ENCODE measurements around the gene LILRB1.
"Not testable (repeated sequence)": the region's sequence is repeated elsewhere in the genome, so short reads cannot be mapped to it uniquely, and the experiment has no call there.

Gene LILRB1

GRCh38 chr19:54630262-54630661, at the start of gene LILRB1:
Gene LILRB1, plus strand, starts transcription at chr19:54630484. Its CDS starts 590 bp downstream, at chr19:54631074.
- not testable (repeated sequence) for DNase-seq (ENCODE audit: low spot score)

GRCh38 chr19:54586397-54586796, 43.9 kb upstream of the LILRB1 start:
- DNase-seq (ENCODE audit: low spot score), result no peak

GRCh38 chr19:54587026-54587425, 43.3 kb upstream of the LILRB1 start:
- DNase-seq (ENCODE audit: low spot score), result no peak

- not testable (repeated sequence) for DNase-seq (ENCODE audit: low spot score)
Observed at GRCh38 chr19:54593445-54593844, 36.8 kb upstream of the LILRB1 start, which contains the start of gene LILRA1. Gene LILRA1, plus strand, starts transcription at chr19:54593632. Its CDS starts 613 bp downstream, at chr19:54594245.

GRCh38 chr19:54593931-54594626, 36.2 kb upstream of the LILRB1 start:
- not testable (repeated sequence) for DNase-seq (ENCODE audit: low spot score)

- no peak for DNase-seq (ENCODE audit: low spot score)
Observed at GRCh38 chr19:54594737-54595136, 35.5 kb upstream of the LILRB1 start.

GRCh38 chr19:54595680-54596436, 34.4 kb upstream of the LILRB1 start:
- not testable (repeated sequence) for DNase-seq (ENCODE audit: low spot score)

- no peak for DNase-seq (ENCODE audit: low spot score)
Observed at GRCh38 chr19:54600212-54600611, 30.1 kb upstream of the LILRB1 start.

- DNase-seq (ENCODE audit: low spot score), result no peak
Observed at GRCh38 chr19:54606230-54606629, 24.1 kb upstream of the LILRB1 start.

- no peak for DNase-seq (ENCODE audit: low spot score)
Observed at GRCh38 chr19:54606891-54607784, 23.1 kb upstream of the LILRB1 start.

GRCh38 chr19:54607785-54608150, 22.5 kb upstream of the LILRB1 start:
- DNase-seq (ENCODE audit: low spot score), result no peak

GRCh38 chr19:54608205-54608604, 22.1 kb upstream of the LILRB1 start:
- DNase-seq (ENCODE audit: low spot score), result no peak

GRCh38 chr19:54608792-54609191, 21.5 kb upstream of the LILRB1 start:
- DNase-seq (ENCODE audit: low spot score), result no peak

- DNase-seq (ENCODE audit: low spot score), result no peak
Observed at GRCh38 chr19:54609356-54609791, 20.9 kb upstream of the LILRB1 start.

GRCh38 chr19:54612428-54612827, 17.9 kb upstream of the LILRB1 start:
- no peak for DNase-seq (ENCODE audit: low spot score)

- no peak for DNase-seq (ENCODE audit: low spot score)
Observed at GRCh38 chr19:54614726-54615125, 15.6 kb upstream of the LILRB1 start.

GRCh38 chr19:54616057-54616456, 14.2 kb upstream of the LILRB1 start:
- DNase-seq (ENCODE audit: low spot score), result no peak

- DNase-seq (ENCODE audit: low spot score), result no peak
Observed at GRCh38 chr19:54616821-54617560, 13.3 kb upstream of the LILRB1 start.

GRCh38 chr19:54620464-54620863, 9.8 kb upstream of the LILRB1 start:
- no peak for DNase-seq (ENCODE audit: low spot score)

GRCh38 chr19:54622431-54622830, 7.9 kb upstream of the LILRB1 start:
- DNase-seq (ENCODE audit: low spot score), result no peak

GRCh38 chr19:54624234-54624633, 6.0 kb upstream of the LILRB1 start:
- not testable (repeated sequence) for DNase-seq (ENCODE audit: low spot score)

All from activated CD4-positive, alpha-beta T cell treated with anti-CD3 and anti-CD28 coated beads, Interleukin-2, Interleukin-4, amounts not matched to agents 100 ng/mL and 50 ng/mL, durations not matched to agents 16 hours and 8 hours (primary cell).